MCF 10A (cell line): Measurements from ENCODE around the gene OPRL1. TPM values are rescaled to one million over a fixed set of nuclear protein-coding genes. Genes with fewer than 3 reads are reported as not detected.

Experiments used
- BruUV-seq: library from RNA; stranded (reverse); fragments of 400-500 nt; replicated peaks from 2 replicates; lab custom pipeline; 2021; lab: Mats Ljungman, UMichigan
- CTCF ChIA-PET: fragments of 300-600 bp; sonication (Branson Sonifier 250); formaldehyde crosslinking; extraction: SDS; loops from one replicate; lab custom pipeline; 2021; ENCODE audit warnings: antibody characterized with exemption, inconsistent platforms; lab: Yijun Ruan, JAX
- POLR2A ChIA-PET: fragments of 300-600, 350-650 bp; sonication (Branson Sonifier 250); formaldehyde crosslinking; extraction: SDS; loops from one replicate; lab custom pipeline; 2020; ENCODE audit warnings: antibody characterized with exemption, inconsistent platforms; lab: Yijun Ruan, JAX
- DNase-seq: peaks from one replicate; pipeline ENCODE4 v3.0.0-alpha.2; 2018; ENCODE audit not compliant: unreplicated experiment
- H3K27ac Mint-ChIP-seq: one replicate; pipeline ENCODE4 v1.8.0; 2022; ENCODE audit warnings: mild to moderate bottlenecking, low read depth, mixed read lengths; ENCODE audit not compliant: unreplicated experiment
- H3K27me3 Mint-ChIP-seq: one replicate; pipeline ENCODE4 v1.8.0; 2022; ENCODE audit warnings: mixed read lengths; ENCODE audit not compliant: insufficient read depth, unreplicated experiment
- H3K36me3 Mint-ChIP-seq: one replicate; pipeline ENCODE4 v1.8.0; 2022; ENCODE audit warnings: mild to moderate bottlenecking, moderate library complexity, mixed read lengths; ENCODE audit not compliant: insufficient read depth, unreplicated experiment
- H3K4me1 Mint-ChIP-seq: one replicate; pipeline ENCODE4 v1.8.0; 2022; ENCODE audit warnings: mixed read lengths; ENCODE audit not compliant: insufficient read depth, unreplicated experiment
- H3K4me3 Mint-ChIP-seq: one replicate; pipeline ENCODE4 v1.8.0; 2022; ENCODE audit warnings: mild to moderate bottlenecking, moderate library complexity, mixed read lengths; ENCODE audit not compliant: unreplicated experiment
- H3K9me3 Mint-ChIP-seq: one replicate; pipeline ENCODE4 v1.8.0; 2022; ENCODE audit warnings: mixed read lengths; ENCODE audit not compliant: unreplicated experiment
- CTCF ChIP-seq: fragments of 200-600 bp; IDR thresholded peaks from one replicate; pipeline ENCODE4 v1.8.0; 2022; ENCODE audit warnings: antibody characterized with exemption, mild to moderate bottlenecking; ENCODE audit not compliant: unreplicated experiment
- intact Hi-C: fragments of 100-400 bp; cut with micrococcal nuclease; formaldehyde crosslinking; loops from 2 replicates; pipeline ENCODE4 v1.14.1; 2022
- total RNA-seq: library from RNA; stranded (reverse); gene quantifications from 2 replicates; pipeline ENCODE4 v1.2.3, GENCODE V29; 2022

OPRL1 gene
- total RNA-seq, 1 experiment from 2014 or later: 0.12 TPM

DNA sequence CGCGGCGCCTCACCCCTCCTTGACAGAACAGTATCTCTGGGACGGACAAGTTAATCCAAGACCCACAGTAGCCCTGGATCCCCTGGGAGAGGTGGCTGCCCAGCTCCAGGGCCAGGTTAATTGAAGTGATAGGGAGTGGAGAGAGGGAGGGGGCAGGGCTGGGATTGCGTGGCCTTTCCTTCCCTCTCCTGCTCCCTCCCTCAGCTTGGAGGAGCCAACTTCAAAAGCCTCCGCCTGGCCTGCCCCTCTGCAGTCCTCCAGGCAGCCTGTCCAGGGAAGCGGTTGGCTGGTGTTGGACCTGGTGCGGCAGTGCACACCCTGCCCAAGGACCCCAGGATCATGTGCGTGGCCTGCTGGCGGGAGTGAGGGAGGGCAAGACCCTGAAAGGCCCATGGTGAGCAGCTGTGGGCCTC lies 43.9 kb upstream of the OPRL1 start, which contains the start of gene C20orf204:
Gene C20orf204 (plus strand): TSS at position 250 of the 413 bp plus-strand sequence. CDS start 142 bp downstream, at position 392.
- POLR2A ChIA-PET: interaction anchor here (1.6 kb wide), 1 partner anchor 55 kb away, joined by 7 read pairs; the partner anchor contains the start of gene PRPF6
- CTCF ChIA-PET: interaction anchor here (0.7 to 10.8 kb wide), 5 partner anchors 8 to 134 kb away, joined by 3 to 284 read pairs (median 3); partner anchors contain the start of gene TCEA2
- H3K4me1 Mint-ChIP-seq: peaks cover 6% of the 10 kb centered on the region
- H3K9me3 Mint-ChIP-seq: no peaks in the 10 kb centered on the region
- peaks cover 45% of the 10 kb centered on the region for H3K36me3 Mint-ChIP-seq
- TF ChIP-seq CTCF: no peak
- no TSS peak for BruUV-seq
- no peak within 1 kb of the TSS for H3K4me3 Mint-ChIP-seq
- H3K27ac Mint-ChIP-seq: no peak within 1 kb of the TSS
- no peak for DNase-seq
- H3K27me3 Mint-ChIP-seq: no peaks in the 10 kb centered on the region
- intact Hi-C loops: no loop called here

GRCh38 chr20:64036346-64037198 lies 43.3 kb upstream of the OPRL1 start:
- H3K4me3 Mint-ChIP-seq: no peak overlapping the region
- H3K9me3 Mint-ChIP-seq: no peaks in the 10 kb centered on the region
- POLR2A ChIA-PET: interaction anchor here (1.3 to 1.6 kb wide), 2 partner anchors 26 to 56 kb away, joined by 5 to 7 read pairs; partner anchors contain the start of gene PRPF6
- CTCF ChIA-PET: interaction anchor here (0.7 to 10.8 kb wide), 11 partner anchors 8 to 171 kb away, joined by 3 to 284 read pairs (median 5); partner anchors contain the start of gene TCEA2
- H3K36me3 Mint-ChIP-seq: peaks cover 43% of the 10 kb centered on the region
- H3K4me1 Mint-ChIP-seq: peaks cover 9% of the 10 kb centered on the region
- no peak overlapping the region for H3K27ac Mint-ChIP-seq
- BruUV-seq: no TSS peak
- H3K27me3 Mint-ChIP-seq: no peaks in the 10 kb centered on the region
- no peak for TF ChIP-seq CTCF
- intact Hi-C loops: no loop called here
- no peak for DNase-seq

GRCh38 chr20:64037199-64037497 lies 42.7 kb upstream of the OPRL1 start:
- no peak for DNase-seq
- ChIA-PET POLR2A (interaction anchor here (0.6 to 1.6 kb wide), 3 partner anchors 27 to 225 kb away, joined by 3 to 7 read pairs (median 5); partner anchors contain the start of gene PRPF6), CTCF (interaction anchor here (0.6 to 10.8 kb wide), 10 partner anchors 9 to 171 kb away, joined by 3 to 284 read pairs (median 8); partner anchors contain the start of gene TCEA2)
- no peaks in the 10 kb centered on the region for H3K9me3 Mint-ChIP-seq
- H3K27me3 Mint-ChIP-seq: no peaks in the 10 kb centered on the region
- no peak overlapping the region for H3K4me3 Mint-ChIP-seq
- intact Hi-C loops: no loop called here
- no peak overlapping the region for H3K27ac Mint-ChIP-seq
- H3K4me1 Mint-ChIP-seq: peaks cover 9% of the 10 kb centered on the region
- BruUV-seq: no TSS peak
- TF ChIP-seq CTCF: no peak
- H3K36me3 Mint-ChIP-seq: peaks cover 38% of the 10 kb centered on the region
